Activated CD8-positive, alpha-beta memory T cell treated with anti-CD3 and anti-CD28 coated beads, Interleukin-2, amount 10 ng/mL, durations not matched to agents 7 days and 5 days (primary cell): ENCODE results near the gene FGF11. TPM values are rescaled to one million over a fixed set of nuclear protein-coding genes. Genes with fewer than 3 reads are reported as not detected.
"Not testable (repeated sequence)": the region's sequence is repeated elsewhere in the genome, so short reads cannot be mapped to it uniquely, and the experiment has no call there.

Source experiments
- ATAC-seq: fragments of 150-1000 bp; cut with Tn5 transposase; one replicate; pipeline ENCODE4 v1.10.0; 2021; ENCODE audit warnings: moderate library complexity
- CTCF ChIA-PET: fragments of 350-600 bp; sonication (Branson Sonifier 250); formaldehyde crosslinking; loops from one replicate; lab custom pipeline; 2021; ENCODE audit warnings: antibody characterized with exemption; lab: Charles Lee
- DNase-seq: peaks from one replicate; pipeline ENCODE4 v3.0.0-alpha.2; 2020
- H3K27ac Mint-ChIP-seq: one replicate; pipeline ENCODE4 v1.8.0; 2021; ENCODE audit warnings: mild to moderate bottlenecking, mixed read lengths
- H3K27me3 Mint-ChIP-seq: one replicate; pipeline ENCODE4 v1.8.0; 2021; ENCODE audit warnings: mixed read lengths
- H3K36me3 Mint-ChIP-seq: one replicate; pipeline ENCODE4 v1.8.0; 2021; ENCODE audit warnings: mild to moderate bottlenecking, mixed read lengths
- H3K4me1 Mint-ChIP-seq: one replicate; pipeline ENCODE4 v1.8.0; 2021; ENCODE audit warnings: mixed read lengths
- H3K4me3 Mint-ChIP-seq: one replicate; pipeline ENCODE4 v1.8.0; 2021; ENCODE audit warnings: mild to moderate bottlenecking, moderate library complexity, mixed read lengths
- H3K9me3 Mint-ChIP-seq: one replicate; pipeline ENCODE4 v1.8.0; 2022; ENCODE audit warnings: low read depth, mixed read lengths
- total RNA-seq, 2 experiments: library from RNA; stranded (reverse); gene quantifications; one replicate each; pipeline ENCODE4 v1.2.3, GENCODE V29; 2021

Gene FGF11
- total RNA-seq, 2 experiments from 2014 or later = 3.6 to 4.1 TPM

DNA sequence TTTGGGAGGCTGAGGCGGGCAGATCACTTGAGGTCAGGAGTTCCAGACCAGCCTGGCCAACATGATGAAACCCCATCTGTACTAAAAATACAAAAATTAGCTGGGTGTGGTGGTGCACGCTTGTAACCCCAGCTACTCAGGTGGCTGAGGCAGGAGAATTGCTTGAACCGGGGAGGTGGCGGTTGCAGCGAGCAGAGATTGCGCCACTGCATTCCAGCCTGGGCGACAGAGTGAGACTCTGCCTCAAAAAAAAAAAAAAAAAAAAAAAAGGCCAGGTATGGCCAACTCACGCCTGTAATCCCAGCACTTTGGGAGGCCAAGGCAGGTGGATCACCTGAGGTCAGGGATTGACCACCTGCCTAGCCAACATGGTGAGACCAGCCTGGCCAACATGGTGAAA, 35.5 kb downstream of the FGF11 start:
- not testable (repeated sequence) for H3K36me3 Mint-ChIP-seq, H3K4me3 Mint-ChIP-seq, H3K27ac Mint-ChIP-seq, ATAC-seq, H3K27me3 Mint-ChIP-seq, DNase-seq, H3K9me3 Mint-ChIP-seq
- H3K4me1 Mint-ChIP-seq = peaks cover 39% of the 10 kb centered on the region
- CTCF ChIA-PET = interaction anchor here (0.6 kb wide), 1 partner anchor 236 kb away, joined by 3 read pairs; no protein-coding TSS in a partner anchor

DNA sequence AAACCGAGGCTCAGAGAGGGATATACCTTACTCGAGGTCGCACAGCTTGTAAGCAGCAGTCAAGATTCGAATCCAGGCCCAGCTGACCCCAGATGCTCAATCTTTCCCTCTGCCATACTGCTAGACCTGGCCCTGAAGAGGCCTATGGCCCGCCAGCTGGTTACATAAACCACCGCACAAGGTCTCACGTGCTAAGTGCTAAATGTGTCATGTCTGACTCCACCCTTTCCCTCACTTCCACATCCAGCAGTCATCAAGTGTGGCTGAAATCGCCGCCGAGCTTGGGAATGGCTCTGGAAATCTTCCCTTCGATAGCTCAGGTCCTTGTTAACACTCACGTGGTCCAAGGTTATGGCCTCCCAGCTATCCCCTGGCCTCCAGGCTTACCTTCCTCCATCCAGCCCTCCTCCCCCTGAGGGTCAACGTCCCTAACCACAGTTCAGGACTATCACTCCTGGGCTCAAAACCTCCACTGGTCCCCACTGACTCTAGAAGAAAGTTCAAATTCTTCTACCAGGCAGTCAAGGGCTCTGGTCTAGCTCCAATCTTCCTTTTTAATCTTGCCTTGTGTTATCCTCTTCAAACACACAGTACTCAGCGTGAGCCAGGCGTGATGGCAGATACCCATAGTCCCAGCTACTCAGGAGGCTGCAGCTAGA, 36.6 kb downstream of the FGF11 start:
- Mint-ChIP-seq H3K27ac (peak overlapping the region; percentile 52), H3K9me3 (no peaks in the 10 kb centered on the region), H3K4me1 (peaks cover 49% of the 10 kb centered on the region), H3K4me3 (no peak overlapping the region), H3K27me3 (no peaks in the 10 kb centered on the region), H3K36me3 (peaks cover 3% of the 10 kb centered on the region)
- no peak for DNase-seq
- CTCF ChIA-PET = interaction anchor here (0.9 to 2.8 kb wide), 4 partner anchors 11 to 84 kb away, joined by 3 to 18 read pairs (median 3); no protein-coding TSS in a partner anchor
- ATAC-seq = no peak

DNA sequence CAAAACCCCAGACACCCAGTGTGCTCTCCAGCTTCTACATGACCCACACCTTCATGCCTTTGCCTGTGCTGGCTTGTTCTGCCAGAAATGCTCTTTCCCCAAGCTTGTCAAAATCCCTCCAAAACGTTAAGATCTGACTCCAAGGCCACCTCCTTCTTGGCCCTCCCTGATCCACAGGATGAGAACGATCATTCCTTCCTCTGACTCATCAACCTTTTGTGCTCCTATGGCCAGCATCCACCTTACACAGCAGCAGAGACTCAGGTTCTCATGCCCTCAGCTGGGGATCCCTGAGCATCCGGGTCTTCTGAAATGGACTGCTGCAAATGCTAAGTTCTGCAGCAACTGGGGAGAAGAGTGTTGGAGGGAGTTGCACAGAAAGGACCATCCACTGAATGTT, 37.2 kb downstream of the FGF11 start:
- CTCF ChIA-PET = interaction anchor here (0.9 to 2.8 kb wide), 7 partner anchors 10 to 121 kb away, joined by 3 to 18 read pairs (median 3); partner anchors contain the start of genes SENP3 and TMEM95
- peaks cover 51% of the 10 kb centered on the region for H3K4me1 Mint-ChIP-seq
- H3K27me3 Mint-ChIP-seq = no peaks in the 10 kb centered on the region
- H3K36me3 Mint-ChIP-seq = peaks cover 3% of the 10 kb centered on the region
- peak overlapping the region; percentile 52 for H3K27ac Mint-ChIP-seq
- ATAC-seq = no peak
- no peak overlapping the region for H3K4me3 Mint-ChIP-seq
- H3K9me3 Mint-ChIP-seq = no peaks in the 10 kb centered on the region
- no peak for DNase-seq

DNA sequence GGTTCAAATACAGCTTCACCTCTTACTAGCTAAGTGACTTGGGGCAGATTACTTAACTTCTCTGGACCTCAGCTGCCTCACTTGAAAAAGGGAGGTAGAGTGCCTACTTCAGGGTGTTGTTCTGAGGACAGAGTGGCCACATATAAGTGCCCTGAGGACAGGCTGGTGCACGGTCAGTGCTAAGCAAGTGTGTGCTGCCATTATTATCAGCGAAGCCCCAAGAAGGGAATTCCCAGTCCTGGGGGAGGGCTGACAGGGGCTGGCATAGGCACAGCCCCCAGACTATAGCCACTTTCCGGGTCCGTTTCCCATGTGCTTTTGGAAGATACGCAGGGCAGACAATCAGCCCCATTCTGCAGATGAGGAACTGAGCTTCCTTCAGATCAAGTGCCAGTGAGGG, 37.6 kb downstream of the FGF11 start:
- DNase-seq = no peak
- Mint-ChIP-seq H3K9me3 (no peaks in the 10 kb centered on the region), H3K27ac (no peak overlapping the region), H3K4me3 (no peak overlapping the region), H3K36me3 (peaks cover 3% of the 10 kb centered on the region), H3K27me3 (no peaks in the 10 kb centered on the region), H3K4me1 (peaks cover 51% of the 10 kb centered on the region)
- no peak for ATAC-seq
- CTCF ChIA-PET = interaction anchor here (1.1 to 2.8 kb wide), 6 partner anchors 10 to 122 kb away, joined by 3 to 18 read pairs (median 3); partner anchors contain the start of genes SENP3 and TMEM95

DNA sequence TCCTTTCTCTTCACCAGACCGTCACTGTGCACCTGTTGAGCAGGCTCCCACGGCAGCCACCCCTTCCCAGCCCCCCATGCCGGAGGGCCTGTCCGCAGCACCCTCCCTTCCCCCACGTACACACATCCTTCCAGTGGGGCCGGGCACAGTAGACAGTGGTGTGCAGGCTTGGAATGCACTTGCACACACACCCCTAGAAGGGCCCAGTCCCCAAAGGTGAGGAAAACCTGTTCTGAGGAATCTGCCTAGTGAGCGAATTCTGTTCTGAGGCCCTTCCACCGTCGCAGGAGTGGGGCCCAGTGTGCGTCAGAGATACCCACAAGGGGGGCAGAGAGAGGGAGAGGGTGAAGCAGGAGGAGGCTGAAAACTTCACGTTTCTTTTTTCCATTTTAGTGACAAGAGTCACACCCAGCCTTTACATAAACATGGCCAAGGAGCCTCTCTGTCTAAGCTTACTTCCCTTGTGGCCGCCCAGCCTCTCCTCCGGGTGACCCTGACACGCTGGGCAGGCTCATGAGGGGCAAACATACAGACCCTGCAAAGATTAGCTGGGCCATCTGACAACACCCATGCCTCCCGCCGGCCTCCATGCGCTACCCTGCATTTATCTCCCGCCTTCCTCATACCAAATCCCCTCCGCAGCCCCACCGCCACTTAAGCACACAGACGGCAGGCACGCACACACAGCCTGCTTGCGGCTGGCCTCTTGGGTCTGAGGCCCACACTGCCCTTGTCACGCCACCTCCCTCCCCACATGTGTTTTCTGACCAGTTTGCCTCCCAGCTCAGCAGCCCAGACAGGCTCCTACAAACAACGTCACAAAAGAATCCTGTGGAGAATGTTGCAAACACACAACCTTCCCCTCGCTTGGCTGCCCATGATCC, 38.3 kb downstream of the FGF11 start:
- Mint-ChIP-seq H3K36me3 (peaks cover 3% of the 10 kb centered on the region), H3K9me3 (no peaks in the 10 kb centered on the region), H3K27me3 (no peaks in the 10 kb centered on the region), H3K4me1 (peaks cover 55% of the 10 kb centered on the region), H3K27ac (peak overlapping the region; percentile 84), H3K4me3 (peak overlapping the region; percentile 82)
- no peak for ATAC-seq
- DNase-seq = no peak
- CTCF ChIA-PET = interaction anchor here (1.0 to 2.8 kb wide), 5 partner anchors 23 to 122 kb away, joined by 3 to 18 read pairs (median 4); partner anchors contain the start of genes SENP3 and TMEM95

DNA sequence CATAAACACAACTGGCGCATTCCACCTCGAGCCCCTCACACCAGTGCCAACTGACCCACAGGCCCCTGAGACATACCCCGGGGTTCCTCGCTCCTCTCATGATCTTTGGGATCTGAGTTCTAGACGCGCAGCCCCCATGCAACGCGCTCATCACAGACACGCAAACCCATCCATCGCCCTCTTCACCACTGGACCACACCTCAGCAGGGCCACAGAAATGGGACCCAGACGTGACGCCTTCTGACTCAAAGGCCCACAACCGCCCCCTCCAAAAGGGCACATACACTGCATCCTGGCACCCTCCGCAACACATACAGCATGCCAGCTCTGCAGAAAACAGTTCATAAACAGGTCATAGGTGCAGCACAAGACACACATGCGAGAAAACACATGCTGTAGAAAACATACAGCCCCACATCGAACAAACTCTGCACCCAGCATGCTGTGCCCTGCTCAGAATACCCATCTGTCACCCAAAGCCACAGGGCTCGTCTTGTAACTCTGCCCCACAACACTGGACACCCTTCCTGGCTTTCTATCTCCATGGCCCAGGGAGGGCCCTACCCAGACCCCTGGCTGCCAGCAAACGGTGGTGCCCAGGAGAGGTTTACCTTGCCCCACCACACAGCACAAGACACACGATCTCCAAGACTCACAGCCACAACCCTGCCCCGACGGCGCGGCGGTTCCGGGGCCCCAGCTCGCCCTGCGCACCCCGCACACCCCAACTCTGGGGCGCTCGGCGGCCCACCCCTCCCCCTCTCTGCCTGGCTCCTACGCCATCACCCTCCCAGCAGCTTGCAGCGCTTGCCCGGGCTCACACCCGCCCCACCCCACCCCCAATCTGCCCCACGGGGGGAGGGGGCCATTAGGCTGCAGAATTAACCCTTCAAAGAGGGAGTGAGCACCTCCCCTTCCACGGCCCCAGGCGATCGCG, 39.2 kb downstream of the FGF11 start:
- peak overlapping the region; percentile 84 for H3K27ac Mint-ChIP-seq
- ATAC-seq (peak; percentile 35), DNase-seq (peak; percentile 77)
- H3K9me3 Mint-ChIP-seq = no peaks in the 10 kb centered on the region
- H3K4me3 Mint-ChIP-seq = peak overlapping the region; percentile 82
- CTCF ChIA-PET = interaction anchor here (1.0 to 3.6 kb wide), 9 partner anchors 8 to 106 kb away, joined by 3 to 21 read pairs (median 5); partner anchors contain the start of genes FGF11 and SENP3
- H3K4me1 Mint-ChIP-seq = peaks cover 61% of the 10 kb centered on the region
- no peaks in the 10 kb centered on the region for H3K27me3 Mint-ChIP-seq
- H3K36me3 Mint-ChIP-seq = peaks cover 3% of the 10 kb centered on the region

DNA sequence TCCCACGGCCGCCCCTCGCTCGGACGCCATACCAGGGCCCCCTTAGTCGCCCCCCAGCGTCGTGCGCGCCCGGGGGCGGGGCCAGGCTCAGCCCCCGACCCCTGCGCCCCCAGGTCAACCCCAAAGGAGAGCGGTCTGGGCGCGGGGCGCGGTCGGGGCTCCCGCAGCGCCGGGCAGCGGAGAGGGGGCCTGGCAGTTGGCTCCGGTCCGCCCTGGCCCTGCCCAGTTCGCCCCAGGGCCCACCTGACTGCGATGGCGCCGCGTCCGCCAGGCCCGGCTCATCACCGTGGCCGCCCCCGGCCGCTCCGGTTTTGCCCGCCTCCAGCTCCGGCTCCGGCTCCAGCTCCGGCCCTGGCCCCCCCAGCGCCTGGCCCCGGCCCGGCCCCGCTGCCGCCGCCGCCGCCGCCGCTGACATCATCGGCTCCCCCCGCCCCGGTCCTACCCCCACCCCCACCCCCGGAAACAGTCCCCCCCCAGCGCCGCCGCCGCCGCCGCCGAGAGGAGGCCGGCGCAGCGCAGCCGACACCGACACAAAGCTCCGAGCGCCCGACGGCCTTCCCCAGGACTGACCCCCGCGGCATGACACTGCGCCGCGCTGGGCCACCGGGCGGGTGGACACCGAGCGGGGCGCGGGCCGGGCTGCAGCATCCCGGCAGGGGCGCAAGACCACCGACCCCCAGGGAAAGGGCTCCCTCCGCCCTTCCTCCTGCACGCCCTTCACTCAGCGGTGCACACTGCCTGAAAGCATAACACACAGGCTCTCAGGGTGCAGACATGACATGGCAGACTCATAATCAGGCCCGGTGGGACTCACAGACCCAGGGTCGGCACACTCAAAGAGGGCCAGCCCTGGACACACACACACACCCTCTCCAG, 40.1 kb downstream of the FGF11 start, which contains the start of gene ZBTB4:
TSS of gene ZBTB4 (minus strand) at position 419 of the 876 bp plus-strand sequence. CDS start 12,830 bp downstream, outside the sequence.
- peak within 1 kb of the TSS; percentile 93 for H3K4me3 Mint-ChIP-seq
- no peaks in the 10 kb centered on the region for H3K9me3 Mint-ChIP-seq
- peak within 1 kb of the TSS; percentile 93 for H3K27ac Mint-ChIP-seq
- ATAC-seq (peak; percentile 13), DNase-seq (peak; percentile 69)
- H3K4me1 Mint-ChIP-seq = peaks cover 62% of the 10 kb centered on the region
- no peaks in the 10 kb centered on the region for H3K27me3 Mint-ChIP-seq
- H3K36me3 Mint-ChIP-seq = peaks cover 3% of the 10 kb centered on the region
- CTCF ChIA-PET = interaction anchor here (0.5 to 3.6 kb wide), 10 partner anchors 9 to 494 kb away, joined by 3 to 21 read pairs (median 3); partner anchors contain the start of genes FGF11 and TP53

DNA sequence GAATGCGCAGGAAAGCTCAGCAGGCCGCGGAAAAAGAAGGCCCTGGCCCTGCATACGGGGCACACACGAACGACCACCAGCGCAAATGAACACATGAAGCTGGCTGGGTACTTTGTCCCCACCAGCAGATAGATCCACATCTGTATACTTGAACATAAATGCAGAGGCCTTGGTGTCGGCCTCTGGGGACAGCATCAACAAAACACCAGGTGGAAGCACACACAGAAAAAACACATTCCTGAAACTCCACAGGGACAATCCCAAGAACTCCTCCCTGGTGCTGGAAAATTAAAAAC, 40.7 kb downstream of the FGF11 start:
- no peak for ATAC-seq

DNA sequence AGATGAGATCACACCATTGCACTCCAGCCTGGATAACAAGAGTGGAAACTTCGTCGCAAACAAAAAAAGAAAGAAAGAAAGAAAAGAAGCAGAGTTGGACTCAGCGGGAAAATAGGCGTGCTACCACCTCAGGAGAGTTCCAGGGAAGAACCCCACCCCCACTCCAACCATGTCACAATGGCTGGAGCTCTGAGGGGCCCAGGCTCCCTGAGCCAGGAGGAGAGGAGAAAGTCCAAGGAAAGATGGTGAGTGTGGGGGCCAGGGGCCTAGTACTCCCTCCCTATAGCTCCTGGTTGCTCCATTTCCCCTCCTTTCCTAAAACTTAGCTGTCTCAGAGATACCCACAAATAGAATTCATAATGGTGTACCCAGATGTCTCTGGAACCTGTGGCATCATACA, 42.0 kb downstream of the FGF11 start, which contains the start of gene SLC35G6:
TSS of gene SLC35G6 (plus strand) at position 172 of the 400 bp plus-strand sequence. CDS start at position 243, 71 bp downstream.
- Mint-ChIP-seq H3K36me3 (peaks cover 14% of the 10 kb centered on the region), H3K27ac (peak within 1 kb of the TSS; percentile 100), H3K4me3 (peak within 1 kb of the TSS; percentile 93), H3K4me1 (peaks cover 66% of the 10 kb centered on the region)
- H3K9me3 Mint-ChIP-seq, H3K27me3 Mint-ChIP-seq, DNase-seq, ATAC-seq: not testable (repeated sequence)
- CTCF ChIA-PET = interaction anchor here (3.6 kb wide), 1 partner anchor 45 kb away, joined by 21 read pairs; no protein-coding TSS in a partner anchor

More for the DNA sequence above, 40.7 kb downstream of the FGF11 start:
- Mint-ChIP-seq H3K27me3 (no peaks in the 10 kb centered on the region), H3K36me3 (peaks cover 5% of the 10 kb centered on the region), H3K4me1 (peaks cover 63% of the 10 kb centered on the region), H3K4me3 (peak overlapping the region; percentile 93), H3K27ac (peak overlapping the region; percentile 93), H3K9me3 (no peaks in the 10 kb centered on the region)
- CTCF ChIA-PET = interaction anchor here (0.5 to 3.6 kb wide), 8 partner anchors 9 to 494 kb away, joined by 3 to 21 read pairs (median 3); partner anchors contain the start of gene TP53
- no peak for DNase-seq

DNA sequence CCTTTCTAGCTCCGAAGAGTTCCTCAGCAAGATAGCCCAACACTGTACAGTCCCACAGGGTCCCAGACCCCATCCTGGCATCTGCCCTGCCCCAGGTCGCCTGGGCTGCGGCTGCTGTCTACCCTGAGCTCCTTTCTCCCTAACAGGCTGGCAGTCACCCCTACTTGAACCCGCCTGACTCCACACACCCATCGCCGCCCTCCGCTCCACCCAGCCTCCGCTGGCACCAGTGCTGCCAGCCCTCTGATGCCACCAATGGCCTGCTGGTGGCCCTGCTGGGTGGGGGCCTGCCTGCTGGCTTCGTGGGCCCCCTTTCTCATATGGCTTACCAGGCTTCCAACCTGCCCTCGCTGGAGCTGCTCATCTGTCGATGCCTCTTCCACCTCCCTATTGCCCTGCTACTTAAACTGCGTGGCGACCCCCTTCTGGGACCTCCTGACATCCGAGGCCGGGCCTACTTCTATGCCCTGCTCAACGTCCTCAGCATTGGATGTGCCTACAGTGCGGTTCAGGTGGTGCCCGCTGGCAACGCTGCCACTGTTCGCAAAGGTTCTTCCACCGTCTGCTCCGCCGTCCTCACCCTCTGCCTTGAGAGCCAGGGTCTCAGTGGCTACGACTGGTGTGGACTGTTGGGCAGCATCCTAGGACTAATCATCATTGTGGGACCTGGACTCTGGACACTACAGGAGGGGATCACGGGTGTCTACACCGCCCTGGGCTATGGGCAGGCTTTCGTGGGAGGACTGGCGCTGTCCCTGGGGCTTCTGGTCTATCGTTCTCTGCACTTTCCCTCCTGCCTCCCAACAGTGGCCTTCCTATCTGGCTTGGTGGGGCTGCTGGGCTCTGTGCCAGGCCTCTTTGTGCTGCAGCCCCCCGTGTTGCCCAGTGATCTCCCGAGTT, 42.8 kb downstream of the FGF11 start:
- H3K4me3 Mint-ChIP-seq = peak overlapping the region; percentile 90
- H3K27ac Mint-ChIP-seq = peak overlapping the region; percentile 100
- not testable (repeated sequence) for H3K27me3 Mint-ChIP-seq, H3K9me3 Mint-ChIP-seq, DNase-seq, ATAC-seq
- H3K36me3 Mint-ChIP-seq = peaks cover 19% of the 10 kb centered on the region
- CTCF ChIA-PET = interaction anchor here (3.6 kb wide), 1 partner anchor 45 kb away, joined by 21 read pairs; no protein-coding TSS in a partner anchor
- H3K4me1 Mint-ChIP-seq = peaks cover 66% of the 10 kb centered on the region

DNA sequence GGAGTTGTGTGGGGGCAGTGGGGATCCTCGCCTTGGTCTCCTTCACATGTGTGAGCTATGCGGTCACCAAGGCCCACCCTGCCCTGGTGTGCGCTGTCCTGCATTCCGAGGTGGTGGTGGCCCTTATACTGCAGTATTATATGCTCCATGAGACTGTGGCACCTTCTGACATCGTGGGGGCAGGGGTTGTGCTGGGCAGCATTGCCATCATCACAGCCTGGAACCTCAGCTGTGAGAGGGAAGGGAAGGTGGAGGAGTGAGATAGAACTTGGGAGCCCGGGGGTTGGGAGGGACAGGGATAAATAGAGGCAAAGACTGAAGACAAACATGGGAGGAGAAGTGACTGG, 43.4 kb downstream of the FGF11 start:
- H3K9me3 Mint-ChIP-seq, H3K27me3 Mint-ChIP-seq, DNase-seq, ATAC-seq, CTCF ChIA-PET: not testable (repeated sequence)
- peaks cover 66% of the 10 kb centered on the region for H3K4me1 Mint-ChIP-seq
- peaks cover 24% of the 10 kb centered on the region for H3K36me3 Mint-ChIP-seq
- H3K27ac Mint-ChIP-seq = peak overlapping the region; percentile 100
- peak overlapping the region; percentile 90 for H3K4me3 Mint-ChIP-seq
